ENCODE results near the gene S100B. TPM values are rescaled to one million over a fixed set of nuclear protein-coding genes. Genes with fewer than 3 reads are reported as not detected.

S100B gene
- total and polyA plus RNA-seq, 8 donors: 1.4 to 3.5 (median 2.0) TPM

GRCh38 chr21:46559291-46559983 lies 45.4 kb downstream of the S100B start:
- DNase-seq: no peak
- H3K36me3 ChIP-seq: peaks cover 0 to 99% of the 10 kb centered on the region in 2 donors
- no peaks in the 10 kb centered on the region for H3K4me1 ChIP-seq
- no peak overlapping the region for H3K4me3 ChIP-seq
- TF ChIP-seq, protein P1, sequence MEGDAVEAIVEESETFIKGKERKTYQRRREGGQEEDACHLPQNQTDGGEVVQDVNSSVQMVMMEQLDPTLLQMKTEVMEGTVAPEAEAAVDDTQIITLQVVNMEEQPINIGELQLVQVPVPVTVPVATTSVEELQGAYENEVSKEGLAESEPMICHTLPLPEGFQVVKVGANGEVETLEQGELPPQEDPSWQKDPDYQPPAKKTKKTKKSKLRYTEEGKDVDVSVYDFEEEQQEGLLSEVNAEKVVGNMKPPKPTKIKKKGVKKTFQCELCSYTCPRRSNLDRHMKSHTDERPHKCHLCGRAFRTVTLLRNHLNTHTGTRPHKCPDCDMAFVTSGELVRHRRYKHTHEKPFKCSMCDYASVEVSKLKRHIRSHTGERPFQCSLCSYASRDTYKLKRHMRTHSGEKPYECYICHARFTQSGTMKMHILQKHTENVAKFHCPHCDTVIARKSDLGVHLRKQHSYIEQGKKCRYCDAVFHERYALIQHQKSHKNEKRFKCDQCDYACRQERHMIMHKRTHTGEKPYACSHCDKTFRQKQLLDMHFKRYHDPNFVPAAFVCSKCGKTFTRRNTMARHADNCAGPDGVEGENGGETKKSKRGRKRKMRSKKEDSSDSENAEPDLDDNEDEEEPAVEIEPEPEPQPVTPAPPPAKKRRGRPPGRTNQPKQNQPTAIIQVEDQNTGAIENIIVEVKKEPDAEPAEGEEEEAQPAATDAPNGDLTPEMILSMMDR (IDR thresholded peaks at IDR 0.05): no peak
- intact Hi-C loops (cut with DNase I): no loop called here
- H3K27ac ChIP-seq: peak overlapping the region in 1 of 2 donors; percentile 61
- ATAC-seq: no peak
- no peaks in the 10 kb centered on the region for H3K9me3 ChIP-seq
- H3K27me3 ChIP-seq: no peaks in the 10 kb centered on the region

- intact Hi-C loops (cut with DNase I): no loop called here
- Histone ChIP-seq H3K9me3 (no peaks in the 10 kb centered on the region), H3K4me1 (no peaks in the 10 kb centered on the region), H3K36me3 (peaks cover 0 to 97% of the 10 kb centered on the region in 2 donors), H3K27me3 (no peaks in the 10 kb centered on the region), H3K4me3 (no peak overlapping the region), H3K27ac (no peak overlapping the region)
- DNase-seq (no peak), ATAC-seq (no peak)
- TF ChIP-seq, protein P1 (IDR thresholded peaks at IDR 0.05): no peak
Observed at GRCh38 chr21:46557919-46558392, 46.9 kb downstream of the S100B start.

DNA sequence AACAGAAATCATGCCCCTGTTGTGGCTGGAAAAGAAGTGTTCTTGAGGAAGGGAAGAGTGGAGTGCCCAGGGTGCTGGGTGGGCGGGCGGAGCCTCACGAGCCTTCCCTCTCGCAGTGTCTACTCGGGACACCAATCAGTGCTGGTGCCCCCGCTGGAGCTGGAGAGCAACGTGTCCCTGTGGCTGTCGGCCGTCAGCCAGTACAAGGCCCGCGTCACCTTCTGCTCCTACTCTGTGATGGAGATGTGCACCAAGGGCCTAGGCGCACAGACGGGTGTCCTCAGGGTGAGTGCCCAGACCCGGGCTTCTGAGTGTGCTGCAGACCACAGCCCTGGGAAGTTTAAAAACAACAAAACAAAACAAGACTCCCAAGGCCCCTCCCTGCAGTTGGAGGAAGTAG lies 47.4 kb downstream of the S100B start:
- DNase-seq (no peak), ATAC-seq (no peak)
- intact Hi-C loops (cut with DNase I): no loop called here
- Histone ChIP-seq H3K9me3 (no peaks in the 10 kb centered on the region), H3K27ac (no peak overlapping the region), H3K36me3 (peaks cover 0 to 92% of the 10 kb centered on the region in 2 donors), H3K4me3 (no peak overlapping the region), H3K4me1 (no peaks in the 10 kb centered on the region), H3K27me3 (no peaks in the 10 kb centered on the region)
- TF ChIP-seq, protein P1 (IDR thresholded peaks at IDR 0.05): no peak

DNA sequence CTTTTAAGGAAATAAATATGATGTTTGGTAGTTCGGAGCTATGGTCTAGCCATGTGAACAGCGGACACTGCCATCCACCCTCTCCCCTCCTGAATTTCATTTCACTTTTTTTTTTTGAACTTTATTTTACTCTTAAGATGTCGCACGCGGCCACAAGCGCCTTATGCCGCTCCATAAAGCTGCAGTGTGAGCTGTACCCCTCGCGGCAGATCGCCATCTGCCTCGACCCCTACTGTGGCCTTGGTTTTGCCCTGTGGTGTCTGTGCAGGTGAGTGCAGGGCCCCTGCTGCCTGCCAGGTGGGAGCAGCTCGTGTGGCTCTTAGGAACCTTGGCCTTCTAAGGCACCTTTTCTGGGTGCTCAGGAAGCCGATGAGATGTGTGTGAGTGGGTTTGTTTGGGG lies 48.1 kb downstream of the S100B start:
- H3K36me3 ChIP-seq: peaks cover 0 to 88% of the 10 kb centered on the region in 2 donors
- no peaks in the 10 kb centered on the region for H3K4me1 ChIP-seq
- no peaks in the 10 kb centered on the region for H3K27me3 ChIP-seq
- TF ChIP-seq, protein P1 (IDR thresholded peaks at IDR 0.05): no peak
- no peak for ATAC-seq
- no peak overlapping the region for H3K4me3 ChIP-seq
- intact Hi-C loops (cut with DNase I): no loop called here
- no peak overlapping the region for H3K27ac ChIP-seq
- no peaks in the 10 kb centered on the region for H3K9me3 ChIP-seq
- no peak for DNase-seq

DNA sequence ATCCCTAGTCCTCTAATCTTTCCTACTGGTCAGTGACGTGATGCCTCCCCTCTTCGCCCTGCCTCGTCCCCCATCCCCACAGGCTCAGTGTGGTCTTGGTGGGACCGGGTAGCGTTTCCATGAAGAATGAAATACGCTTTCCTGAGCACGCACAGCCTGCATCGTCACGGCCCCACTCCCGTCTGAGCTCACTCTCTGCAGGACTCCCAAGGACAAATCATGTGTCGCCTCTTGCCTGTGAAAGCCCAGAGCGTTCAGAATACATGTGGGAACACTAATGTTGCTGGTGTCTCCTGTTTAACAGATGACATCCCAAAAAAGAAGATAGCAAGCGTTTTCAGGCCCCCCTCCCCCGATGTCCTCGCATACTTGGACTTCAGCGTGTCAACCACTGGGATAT lies 49.2 kb downstream of the S100B start:
- Histone ChIP-seq H3K27me3 (no peaks in the 10 kb centered on the region), H3K4me1 (no peaks in the 10 kb centered on the region), H3K27ac (no peak overlapping the region), H3K4me3 (no peak overlapping the region), H3K36me3 (peaks cover 0 to 83% of the 10 kb centered on the region in 2 donors), H3K9me3 (no peaks in the 10 kb centered on the region)
- TF ChIP-seq, protein P1 (IDR thresholded peaks at IDR 0.05): no peak
- no peak for DNase-seq
- intact Hi-C loops (cut with DNase I): no loop called here
- ATAC-seq: no peak

Data from left lung (tissue), 10 donors.